Tongue (tissue), 2 donors: ENCODE measurements around the gene CAND2. TPM values are rescaled to one million over a fixed set of nuclear protein-coding genes. Genes with fewer than 3 reads are reported as not detected.
A peak's percentile ranks its signal among the peaks of the same experiment; 100 is the strongest.

Experiments
- DNase-seq: peaks from one replicate; pipeline ENCODE4 v3.0.0-alpha.2; 2015
- total RNA-seq: library from RNA; depleted of rRNA; stranded (reverse); fragments of >200 nt; gene quantifications from one replicate; pipeline ENCODE4 v1.2.3, GENCODE V29; 2014

CAND2 gene
- total RNA-seq, 1 donor from 2014 or later, result 58.5 TPM

DNA sequence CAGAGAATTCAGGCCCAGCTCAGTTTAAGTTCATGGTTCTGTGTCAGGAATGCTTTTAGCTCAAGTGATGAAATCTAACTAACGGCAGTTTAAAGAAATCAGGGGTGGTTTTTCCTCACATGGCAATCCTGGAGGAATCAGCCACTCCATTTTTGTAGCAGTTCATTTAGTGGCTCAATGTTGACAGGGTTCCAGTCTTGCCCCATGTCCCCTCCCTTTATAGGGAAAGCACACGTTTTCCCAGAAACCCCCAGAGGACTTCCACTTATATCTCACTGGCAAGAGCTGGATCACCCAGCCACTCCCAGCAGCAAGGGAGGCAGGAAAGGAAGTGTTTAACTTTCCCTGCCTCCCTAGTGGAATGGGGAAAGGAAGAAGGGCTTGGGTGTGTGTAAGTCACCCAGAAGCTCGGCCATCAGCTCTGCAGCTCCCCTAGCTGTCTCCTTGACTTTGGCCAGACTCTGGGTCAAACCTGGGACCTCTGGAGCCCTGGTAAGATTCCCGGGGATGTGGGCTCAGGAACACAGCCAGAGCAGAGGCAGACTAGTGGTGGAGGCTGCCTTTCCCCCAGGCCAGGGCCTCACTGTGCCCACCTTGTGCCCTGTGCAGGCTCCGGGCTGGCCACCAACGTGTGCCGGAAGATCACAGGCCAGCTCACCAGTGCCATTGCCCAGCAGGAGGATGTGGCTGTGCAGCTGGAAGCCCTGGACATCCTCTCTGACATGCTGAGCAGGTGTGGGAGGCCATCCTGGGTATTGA, 11.3 kb downstream of the CAND2 start:
- no peak for DNase-seq

DNA sequence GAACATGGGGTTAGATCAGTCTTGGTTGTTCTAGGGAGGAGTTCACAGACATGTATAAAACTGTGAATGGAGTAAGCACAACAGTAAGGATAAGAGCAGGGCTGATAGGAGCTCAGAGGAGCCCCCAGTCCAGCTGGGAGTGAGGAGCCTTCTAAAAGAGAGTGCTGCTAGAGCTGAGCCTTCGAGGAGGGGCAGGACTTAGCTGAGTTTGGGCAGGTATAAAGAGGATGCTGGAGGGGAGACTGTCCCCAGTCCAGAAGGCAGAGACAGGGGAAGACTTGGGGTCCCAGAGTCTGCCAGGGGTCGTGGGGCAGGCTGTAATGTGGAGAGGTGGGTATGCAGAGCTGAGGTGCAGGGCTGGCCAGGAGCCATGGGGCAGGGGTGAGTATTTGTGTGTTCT, 12.1 kb downstream of the CAND2 start:
- no peak for DNase-seq

DNA sequence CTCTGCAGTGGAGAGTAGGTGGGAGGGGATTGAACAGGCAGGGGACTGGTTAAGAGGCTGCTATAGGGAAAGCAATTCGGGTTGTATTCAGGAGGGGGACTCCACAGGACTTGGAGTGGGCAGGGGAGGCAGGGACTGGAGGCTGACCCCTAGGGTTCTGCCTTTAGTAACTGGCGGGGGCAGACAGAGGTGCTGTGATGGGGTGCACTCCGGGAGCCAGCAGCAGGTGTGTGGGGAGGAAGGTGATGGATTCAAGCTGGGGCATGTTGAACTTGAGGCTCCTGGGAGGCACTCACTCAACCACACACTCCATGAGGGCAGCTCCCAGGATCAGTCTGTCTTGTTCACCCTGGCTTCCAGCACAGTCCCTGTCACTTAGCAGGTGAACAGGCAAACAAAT, 12.5 kb downstream of the CAND2 start:
- no peak for DNase-seq

- DNase-seq, result no peak
Observed at GRCh38 chr3:12809435-12809834, 13.0 kb downstream of the CAND2 start.

DNA sequence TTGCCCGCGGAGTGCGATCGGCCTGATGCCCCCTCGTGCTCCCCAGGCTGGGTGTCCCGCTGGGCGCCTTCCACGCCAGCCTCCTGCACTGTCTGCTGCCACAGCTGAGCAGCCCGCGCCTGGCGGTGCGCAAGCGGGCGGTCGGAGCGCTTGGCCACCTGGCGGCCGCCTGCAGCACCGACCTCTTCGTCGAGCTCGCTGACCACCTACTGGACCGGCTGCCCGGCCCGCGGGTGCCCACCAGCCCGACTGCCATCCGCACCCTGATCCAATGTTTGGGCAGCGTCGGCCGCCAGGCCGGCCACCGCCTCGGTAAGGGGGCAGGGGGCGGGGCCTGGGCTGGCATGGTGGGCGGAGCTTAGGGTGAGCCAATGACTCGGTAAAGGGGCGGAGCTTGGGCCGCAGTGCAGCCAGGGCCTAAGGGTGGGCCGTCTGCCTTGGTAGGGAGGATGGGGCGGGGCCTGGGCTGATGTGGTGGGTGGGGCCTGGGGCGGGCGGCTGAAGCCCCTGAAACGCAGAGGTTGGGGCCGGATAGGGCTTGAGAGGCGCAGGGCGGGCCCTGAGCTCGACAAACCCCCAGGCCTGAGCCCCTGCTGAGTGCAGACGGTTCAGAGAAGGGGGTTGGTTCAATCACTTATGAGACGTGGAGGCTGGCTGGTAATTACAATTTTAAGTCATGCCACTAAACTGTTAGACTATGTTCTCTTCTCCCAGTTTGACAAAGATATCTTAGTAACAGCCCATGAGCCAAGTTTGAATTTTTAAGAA, 13.7 kb downstream of the CAND2 start:
- peak; percentile 98 for DNase-seq

GRCh38 chr3:12810961-12811360, 14.5 kb downstream of the CAND2 start:
- DNase-seq, result no peak

- DNase-seq, result no peak
Observed at GRCh38 chr3:12812812-12813211, 16.3 kb downstream of the CAND2 start.

DNA sequence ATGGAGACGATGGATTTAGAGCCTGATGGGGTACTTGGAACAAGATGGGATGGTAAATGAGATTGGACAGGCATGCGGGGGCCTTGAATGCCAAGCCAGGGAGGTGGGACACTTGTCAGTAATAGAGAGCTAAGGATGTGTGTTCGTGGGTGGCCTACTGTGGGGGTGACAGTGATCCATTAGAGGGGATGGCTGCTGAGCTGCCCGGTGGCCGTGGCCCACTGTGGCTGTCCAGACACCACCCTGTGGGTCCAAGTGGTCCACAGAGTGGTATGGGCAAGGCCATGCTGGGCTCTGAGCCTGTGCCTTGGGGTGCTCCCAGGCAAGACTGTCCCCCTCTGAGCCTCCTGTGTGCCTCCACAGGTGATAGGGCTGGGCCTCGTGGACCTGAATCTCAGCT, 17.5 kb downstream of the CAND2 start:
- DNase-seq, result no peak

DNA sequence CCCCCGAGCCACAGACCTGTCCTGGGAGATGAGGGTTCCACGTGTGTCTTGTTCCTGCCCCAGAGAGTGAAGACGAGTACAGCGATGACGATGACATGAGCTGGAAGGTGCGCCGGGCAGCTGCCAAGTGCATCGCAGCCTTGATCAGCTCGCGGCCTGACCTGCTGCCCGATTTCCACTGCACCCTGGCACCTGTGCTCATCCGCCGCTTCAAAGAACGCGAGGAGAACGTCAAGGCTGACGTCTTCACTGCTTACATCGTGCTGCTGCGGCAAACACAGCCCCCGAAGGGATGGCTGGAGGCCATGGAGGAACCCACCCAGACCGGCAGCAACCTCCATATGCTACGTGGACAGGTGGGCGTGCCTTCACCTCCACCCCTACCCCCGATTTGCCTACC, 18.6 kb downstream of the CAND2 start:
- DNase-seq, result no peak

- DNase-seq, result no peak
Observed at GRCh38 chr3:12815719-12816118, 19.2 kb downstream of the CAND2 start.

- no peak for DNase-seq
Observed at GRCh38 chr3:12816521-12817342, 20.3 kb downstream of the CAND2 start.

- DNase-seq, result no peak
Observed at GRCh38 chr3:12817343-12817710, 20.8 kb downstream of the CAND2 start.

GRCh38 chr3:12818273-12818672, 21.8 kb downstream of the CAND2 start:
- no peak for DNase-seq

DNA sequence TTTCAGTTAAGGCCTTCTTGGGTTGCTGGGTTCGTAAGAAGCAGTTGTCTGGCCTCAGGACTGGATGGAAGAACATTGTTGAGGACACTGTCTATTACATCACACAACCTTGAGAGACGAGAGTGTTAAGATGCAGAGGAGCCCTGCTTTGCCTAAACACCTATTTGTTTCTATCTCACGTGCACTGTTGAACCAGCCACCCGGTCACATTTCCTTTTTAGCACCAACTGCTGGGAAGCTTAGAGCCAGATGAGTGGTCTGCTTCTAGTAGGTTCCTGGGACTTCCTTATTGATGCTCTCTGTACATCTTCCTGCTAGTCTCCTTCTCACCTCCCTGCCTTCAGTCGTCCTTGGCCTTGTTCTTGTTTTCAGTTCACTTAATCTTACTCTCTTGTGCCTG, 22.3 kb downstream of the CAND2 start:
- no peak for DNase-seq

GRCh38 chr3:12822725-12823373, 26.4 kb downstream of the CAND2 start:
- DNase-seq, result peak; percentile 25

GRCh38 chr3:12824299-12824698, 27.8 kb downstream of the CAND2 start:
- DNase-seq, result no peak

DNA sequence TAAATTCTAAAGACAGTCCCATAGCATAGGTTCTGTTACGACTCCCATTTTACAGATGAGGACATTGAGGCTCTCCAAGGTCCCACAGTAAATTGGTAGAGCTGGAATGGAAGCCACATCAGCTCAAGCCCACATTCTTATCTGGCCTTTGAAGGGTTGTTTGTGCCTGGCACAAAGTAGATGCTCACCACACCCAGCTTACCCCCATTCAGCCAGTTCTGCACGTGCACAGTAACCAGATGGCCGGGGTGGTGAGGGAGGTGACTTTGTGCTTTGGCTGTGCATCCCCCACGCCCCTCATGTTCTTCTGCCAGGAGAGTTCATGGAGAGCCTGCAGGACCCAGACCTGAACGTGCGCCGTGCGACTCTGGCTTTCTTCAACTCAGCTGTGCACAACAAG, 28.7 kb downstream of the CAND2 start:
- DNase-seq, result no peak

GRCh38 chr3:12828751-12829150, 32.3 kb downstream of the CAND2 start:
- DNase-seq, result no peak

DNA sequence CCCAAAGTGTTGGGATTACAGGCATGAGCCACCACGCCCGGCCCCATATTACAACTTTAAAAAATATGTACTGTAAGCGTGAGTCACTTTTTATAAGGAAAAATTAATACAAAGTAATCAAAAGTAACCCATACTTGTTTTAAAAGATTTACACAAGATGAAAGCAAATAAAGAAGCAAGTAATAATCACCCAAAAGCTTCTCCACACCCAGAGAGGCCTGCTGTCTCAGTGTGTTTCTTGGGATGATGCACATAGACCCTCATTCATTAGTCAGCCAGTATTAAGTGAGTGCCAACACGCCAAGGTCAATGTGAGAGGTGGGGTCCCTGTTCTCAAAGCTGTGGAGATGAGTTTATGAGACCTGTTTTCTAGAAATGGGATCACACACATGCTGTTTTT, 32.9 kb downstream of the CAND2 start:
- no peak for DNase-seq

DNA sequence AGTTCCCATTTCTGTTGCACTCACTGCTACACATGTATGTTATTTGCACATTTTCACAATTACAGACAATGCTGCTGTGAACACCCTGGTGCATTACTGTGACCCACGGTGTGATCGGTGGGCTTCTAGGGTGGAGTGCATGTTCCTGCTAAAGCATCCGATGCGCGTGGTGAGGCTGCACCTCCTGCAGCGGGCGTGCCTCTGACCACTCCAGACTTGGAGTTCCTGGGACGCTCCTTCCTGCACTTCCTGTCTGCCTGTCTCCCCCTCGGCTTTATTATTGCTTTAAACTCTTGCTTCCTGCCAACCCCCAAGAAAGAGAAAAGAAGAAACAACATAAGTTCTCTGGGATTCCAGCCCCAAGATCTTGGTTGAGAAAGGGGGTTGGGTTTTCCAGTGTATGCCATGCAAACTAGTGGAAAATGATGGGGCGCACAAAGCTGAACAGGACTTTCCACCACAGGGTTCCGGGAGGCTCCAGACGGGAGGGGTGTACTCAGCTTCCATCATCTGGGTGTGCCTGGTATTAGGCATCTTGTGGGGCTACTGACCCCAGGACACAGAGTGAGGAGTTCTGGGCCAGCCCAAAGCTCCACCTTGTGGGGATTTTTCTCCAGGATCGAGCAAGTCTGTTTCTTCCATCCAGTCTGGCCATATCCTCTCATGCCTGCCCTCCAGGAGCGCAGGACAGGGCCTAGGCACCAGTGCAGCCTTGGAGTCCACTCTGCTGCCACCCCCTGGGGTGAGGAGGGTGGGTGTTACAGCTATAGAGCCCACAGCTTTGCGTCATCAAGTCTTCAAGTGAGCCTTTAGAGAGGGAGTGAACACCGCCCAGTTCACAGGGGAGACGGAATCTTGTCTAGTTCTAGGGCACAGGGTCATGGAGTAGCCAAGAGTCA, 33.7 kb downstream of the CAND2 start:
- no peak for DNase-seq

DNA sequence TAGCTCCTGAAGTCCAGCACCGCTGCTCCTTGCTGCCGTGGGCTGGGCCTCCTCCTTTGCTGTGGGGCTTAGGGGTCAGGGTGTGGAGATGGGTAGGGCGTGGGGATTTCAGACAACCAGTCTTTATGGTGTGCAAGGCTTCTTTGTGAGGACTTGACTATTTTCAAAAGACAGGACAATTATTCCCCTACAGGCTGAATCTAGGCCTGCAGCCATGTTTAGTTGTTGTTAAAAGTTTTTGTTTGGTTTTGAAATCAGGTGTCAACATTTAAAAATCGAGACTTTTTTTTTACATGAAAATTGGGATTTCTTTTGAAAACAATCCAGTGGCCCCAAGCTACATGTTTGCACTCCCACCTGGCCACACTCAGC, 34.3 kb downstream of the CAND2 start:
- no peak for DNase-seq
